HepG2 (cell line): ENCODE results near the gene OR13J1. TPM values are rescaled to one million over a fixed set of nuclear protein-coding genes. Genes with fewer than 3 reads are reported as not detected.
A peak's percentile ranks its signal among the peaks of the same experiment; 100 is the strongest.

Experiments
- BCL6 ChIP-seq: IDR thresholded peaks from 2 replicates; pipeline ENCODE4 v1.6.1; 2016; ENCODE audit warnings: missing genetic modification reagents, missing compliant biosample characterization
- ETS1 ChIP-seq: sonication (generic); formaldehyde crosslinking; IDR thresholded peaks from 2 replicates; pipeline ENCODE4 v1.4.0; 2020; ENCODE audit warnings: missing genetic modification reagents
- HCFC1 ChIP-seq: fragments of 150-350 bp; IDR thresholded peaks from 2 replicates; pipeline ENCODE4 v1.6.1; 2014; ENCODE audit warnings: low read depth, low read length
- HDAC6 ChIP-seq: fragments of 200-600 bp; sonication (generic); IDR thresholded peaks from 2 replicates; pipeline ENCODE4 v1.7.0; 2017; ENCODE audit warnings: mild to moderate bottlenecking, antibody characterized with exemption, low read length, low read depth
- HNF1A ChIP-seq, 2 experiments: sonication (generic) in 1 of 2; formaldehyde crosslinking in 1 of 2; IDR thresholded peaks; 2 replicates each; pipeline versions ENCODE4 v1.4.0 to v1.6.1; 2016 to 2020; ENCODE audit warnings: borderline replicate concordance in 1 of 2, low read depth in 1 of 2, mild to moderate bottlenecking in 1 of 2, missing genetic modification reagents in 1 of 2
- JARID2 ChIP-seq: sonication (generic); formaldehyde crosslinking; IDR thresholded peaks from 2 replicates; pipeline ENCODE4 v1.8.1; 2023; ENCODE audit warnings: missing genetic modification reagents, inconsistent platforms; ENCODE audit not compliant: insufficient replicate concordance
- NCOA1 ChIP-seq: sonication (generic); formaldehyde crosslinking; IDR thresholded peaks from 2 replicates; pipeline ENCODE4 v1.9.0; 2021; ENCODE audit warnings: missing genetic modification reagents
- RBM22 ChIP-seq: fragments of 200-400 bp; formaldehyde crosslinking; optimal IDR thresholded peaks from 2 replicates; pipeline ENCODE3; 2017; ENCODE audit warnings: mild to moderate bottlenecking, low read length, moderate library complexity
- SP2 ChIP-seq: sonication (generic); formaldehyde crosslinking; IDR thresholded peaks from 2 replicates; pipeline ENCODE4 v1.5.1; 2020; ENCODE audit warnings: mild to moderate bottlenecking, missing genetic modification reagents
- SP5 ChIP-seq: IDR thresholded peaks from 2 replicates; pipeline ENCODE4 v1.6.1; 2016; ENCODE audit warnings: low read depth, borderline replicate concordance
- SUZ12 ChIP-seq: fragments of 150-350 bp; IDR thresholded peaks from 2 replicates; pipeline ENCODE4 v1.6.1; 2014; ENCODE audit warnings: low read depth, low read length
- YEATS2 ChIP-seq: sonication (generic); formaldehyde crosslinking; IDR thresholded peaks from 2 replicates; pipeline ENCODE4 v1.4.0; 2020; ENCODE audit warnings: missing genetic modification reagents, borderline replicate concordance
- ZMYM2 ChIP-seq: sonication (generic); formaldehyde crosslinking; IDR thresholded peaks from 2 replicates; pipeline ENCODE4 v1.8.0; 2022; ENCODE audit warnings: mild to moderate bottlenecking, missing genetic modification reagents
- ZMYM3 ChIP-seq: sonication (generic); formaldehyde crosslinking; IDR thresholded peaks from 2 replicates; pipeline ENCODE4 v1.5.1; 2020; ENCODE audit warnings: mild to moderate bottlenecking, missing genetic modification reagents
- ZNF280B ChIP-seq: sonication (generic); formaldehyde crosslinking; IDR thresholded peaks from 2 replicates; pipeline ENCODE4 v1.5.0; 2020; ENCODE audit warnings: missing genetic modification reagents, mild to moderate bottlenecking, borderline replicate concordance
- ZNF354B ChIP-seq: sonication (generic); formaldehyde crosslinking; IDR thresholded peaks from 2 replicates; pipeline ENCODE4 v1.8.0; 2022; ENCODE audit warnings: mild to moderate bottlenecking, missing genetic modification reagents
- ZNF367 ChIP-seq: sonication (generic); formaldehyde crosslinking; IDR thresholded peaks from 2 replicates; pipeline ENCODE4 v1.4.0; 2020; ENCODE audit warnings: missing genetic modification reagents, borderline replicate concordance
- ZNF512B ChIP-seq: sonication (generic); formaldehyde crosslinking; IDR thresholded peaks from 2 replicates; pipeline ENCODE4 v1.5.1; 2020; ENCODE audit warnings: missing genetic modification reagents, mild to moderate bottlenecking, borderline replicate concordance
- ZNF644 ChIP-seq: IDR thresholded peaks from 2 replicates; pipeline ENCODE4 v1.6.1; 2016; ENCODE audit warnings: low read depth
- ZNF713 ChIP-seq: sonication (generic); formaldehyde crosslinking; IDR thresholded peaks from 2 replicates; pipeline ENCODE4 v1.4.0; 2020; ENCODE audit warnings: mild to moderate bottlenecking, missing genetic modification reagents
- polyA plus RNA-seq, 8 experiments: library from polyadenylated mRNA; depleted of rRNA in 3 of 8; stranded (reverse) in 7 of 8; unstranded in 1 of 8; fragments of >200 nt; fragmentation: Illumina TruSeq in 4 of 8; extraction: Trizol in 4 of 8; gene quantifications; 2 replicates each; pipeline versions ENCODE4 v1.2.1 to v1.2.3, GENCODE V29; 2011 to 2016; ENCODE audit warnings: low read depth in 4 of 8, missing spikeins in 1 of 8, mixed read lengths in 1 of 8; ENCODE audit not compliant: insufficient read depth in 1 of 8
- total RNA-seq, 5 experiments: library from RNA; depleted of rRNA; stranded (reverse); fragments of >200 nt; fragmentation: Illumina TruSeq; extraction: Trizol; gene quantifications; 2 replicates each; pipeline ENCODE4 v1.2.3, GENCODE V29; 2016; ENCODE audit warnings: low read depth in 1 of 5

Gene OR13J1
- total and polyA plus RNA-seq, 2 of the 13 experiments (the other 11 are each of a cell fraction or from before 2014, with no cell fraction given) = not detected

DNA sequence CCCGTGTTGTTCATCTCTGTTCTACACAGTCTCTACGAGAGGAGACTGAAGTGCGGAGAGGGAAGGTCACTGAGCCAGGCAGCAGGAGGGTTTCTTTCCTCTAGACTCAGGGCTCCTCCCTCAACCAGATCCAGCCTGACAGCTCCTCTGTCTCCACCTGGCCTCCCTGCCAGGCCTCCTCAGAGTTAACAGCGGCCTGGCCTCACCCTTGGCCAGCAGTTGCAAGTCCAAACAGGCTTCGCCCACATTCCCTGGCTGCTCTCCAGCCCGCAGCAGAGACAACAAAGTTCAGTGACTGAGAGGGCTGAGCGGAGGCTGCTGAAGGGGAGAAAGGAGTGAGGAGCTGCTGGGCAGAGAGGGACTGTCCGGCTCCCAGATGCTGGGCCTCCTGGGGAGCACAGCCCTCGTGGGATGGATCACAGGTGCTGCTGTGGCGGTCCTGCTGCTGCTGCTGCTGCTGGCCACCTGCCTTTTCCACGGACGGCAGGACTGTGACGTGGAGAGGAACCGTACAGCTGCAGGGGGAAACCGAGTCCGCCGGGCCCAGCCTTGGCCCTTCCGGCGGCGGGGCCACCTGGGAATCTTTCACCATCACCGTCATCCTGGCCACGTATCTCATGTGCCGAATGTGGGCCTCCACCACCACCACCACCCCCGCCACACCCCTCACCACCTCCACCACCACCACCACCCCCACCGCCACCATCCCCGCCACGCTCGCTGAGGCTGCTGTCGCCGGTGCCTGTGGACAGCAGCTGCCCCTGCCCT is 35.9 kb upstream of the OR13J1 start, which contains the start of gene HRCT1 (continued):
- TF ChIP-seq ZNF713 (no peak), ZNF280B (CRISPR knock-in tag) (0 out of 2 replicates have a peak, but pooled peaks have one; percentile 52), ZMYM2 (CRISPR knock-in tag) (peak; percentile 83), SP5 (0 out of 2 replicates have a peak, but pooled peaks have one; percentile 15), YEATS2 (CRISPR knock-in tag) (peak; percentile 62; the same call in 1 of the 2 replicates), HNF1A (IDR thresholded peaks at IDR 0.05; ENCODE audit: low read depth) (no peak), HNF1A (CRISPR knock-in tag; IDR thresholded peaks at IDR 0.05; ENCODE audit: borderline replicate concordance) (no peak), BCL6 (CRISPR knock-in tag) (peak; percentile 57; the same call in 1 of the 2 replicates), ETS1 (CRISPR knock-in tag) (no peak), HDAC6 (no peak), SUZ12 (no peak), ZMYM3 (CRISPR knock-in tag) (peak; percentile 99), JARID2 (no peak), NCOA1 (CRISPR knock-in tag) (no peak), ZNF644 (CRISPR knock-in tag) (0 out of 2 replicates have a peak, but pooled peaks have one; percentile 74), SP2 (CRISPR knock-in tag) (no peak), ZNF512B (peak; percentile 83; the same call in 1 of the 2 replicates), HCFC1 (no peak), ZNF367 (no peak), RBM22 (no peak), ZNF354B (CRISPR knock-in tag) (no peak)
